ENCODE data around the gene SLC16A3. TPM values are rescaled to one million over a fixed set of nuclear protein-coding genes. Genes with fewer than 3 reads are reported as not detected.

Gene SLC16A3
- 62.0 to 68.8 TPM (median 67.3 TPM) in 3 replicates for total RNA-seq

DNA sequence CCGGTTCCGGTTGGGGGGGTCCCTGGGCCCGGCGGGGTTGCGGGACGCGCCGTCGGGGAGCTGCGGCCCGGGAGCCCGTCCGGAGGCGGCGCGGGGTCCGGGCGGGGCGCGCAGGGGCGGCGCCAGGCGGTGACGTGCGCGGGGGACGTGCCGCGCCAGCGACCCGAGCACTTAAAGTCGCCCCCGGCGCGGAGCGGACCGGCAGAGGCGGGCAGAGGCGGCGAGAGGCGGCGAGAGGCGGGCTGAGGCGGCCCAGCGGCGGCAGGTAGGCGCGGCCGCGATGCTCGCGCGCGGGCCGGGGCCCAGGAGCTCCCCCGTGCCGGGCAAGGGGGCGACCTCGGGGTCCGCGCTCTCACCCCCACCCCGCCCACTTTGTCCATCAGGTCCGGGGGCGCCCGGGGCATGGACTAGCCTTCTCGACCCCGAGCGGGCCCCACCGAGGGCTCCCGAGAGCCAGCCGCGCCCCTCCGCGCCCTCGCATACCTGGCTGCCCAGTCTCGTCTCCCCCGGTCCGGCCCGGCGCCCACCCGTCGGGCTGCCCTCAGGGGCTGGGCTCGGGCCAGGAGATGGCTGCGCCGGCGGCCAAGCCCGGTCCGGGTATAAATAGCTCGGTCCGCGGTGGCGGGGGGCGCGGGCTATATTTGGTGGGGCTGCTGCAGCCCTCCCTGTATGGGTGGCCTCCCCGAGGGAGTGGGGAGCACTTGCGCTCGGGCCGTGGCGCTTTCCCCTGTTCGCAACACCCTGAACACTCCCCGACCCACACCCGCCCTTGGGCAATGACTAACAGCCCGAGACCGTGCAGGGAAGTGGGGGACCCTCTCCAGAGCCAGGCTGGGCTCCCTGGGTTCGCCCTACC is at the start of gene SLC16A3:
SLC16A3 (plus strand) TSS at position 201 of the 856 bp plus-strand sequence. CDS start 6,967 bp downstream, outside the sequence.
- TF ChIP-seq, protein P1, sequence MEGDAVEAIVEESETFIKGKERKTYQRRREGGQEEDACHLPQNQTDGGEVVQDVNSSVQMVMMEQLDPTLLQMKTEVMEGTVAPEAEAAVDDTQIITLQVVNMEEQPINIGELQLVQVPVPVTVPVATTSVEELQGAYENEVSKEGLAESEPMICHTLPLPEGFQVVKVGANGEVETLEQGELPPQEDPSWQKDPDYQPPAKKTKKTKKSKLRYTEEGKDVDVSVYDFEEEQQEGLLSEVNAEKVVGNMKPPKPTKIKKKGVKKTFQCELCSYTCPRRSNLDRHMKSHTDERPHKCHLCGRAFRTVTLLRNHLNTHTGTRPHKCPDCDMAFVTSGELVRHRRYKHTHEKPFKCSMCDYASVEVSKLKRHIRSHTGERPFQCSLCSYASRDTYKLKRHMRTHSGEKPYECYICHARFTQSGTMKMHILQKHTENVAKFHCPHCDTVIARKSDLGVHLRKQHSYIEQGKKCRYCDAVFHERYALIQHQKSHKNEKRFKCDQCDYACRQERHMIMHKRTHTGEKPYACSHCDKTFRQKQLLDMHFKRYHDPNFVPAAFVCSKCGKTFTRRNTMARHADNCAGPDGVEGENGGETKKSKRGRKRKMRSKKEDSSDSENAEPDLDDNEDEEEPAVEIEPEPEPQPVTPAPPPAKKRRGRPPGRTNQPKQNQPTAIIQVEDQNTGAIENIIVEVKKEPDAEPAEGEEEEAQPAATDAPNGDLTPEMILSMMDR (IDR thresholded peaks at IDR 0.05; ENCODE audit: unreplicated experiment), result no peak
- peak in 1 of 2 experiments; percentile 65 for DNase-seq (ENCODE audit: low spot score in 2 of 2, unreplicated experiment in 2 of 2)
- Mint-ChIP-seq H3K27ac (peak within 1 kb of the TSS; percentile 75), H3K9me3 (no peaks in the 10 kb centered on the region), H3K4me3 (peak within 1 kb of the TSS; percentile 78), H3K36me3 (no peaks in the 10 kb centered on the region), H3K4me1 (peaks cover 6% of the 10 kb centered on the region), H3K27me3 (ENCODE audit: low read depth) (peaks cover 14% of the 10 kb centered on the region)

DNA sequence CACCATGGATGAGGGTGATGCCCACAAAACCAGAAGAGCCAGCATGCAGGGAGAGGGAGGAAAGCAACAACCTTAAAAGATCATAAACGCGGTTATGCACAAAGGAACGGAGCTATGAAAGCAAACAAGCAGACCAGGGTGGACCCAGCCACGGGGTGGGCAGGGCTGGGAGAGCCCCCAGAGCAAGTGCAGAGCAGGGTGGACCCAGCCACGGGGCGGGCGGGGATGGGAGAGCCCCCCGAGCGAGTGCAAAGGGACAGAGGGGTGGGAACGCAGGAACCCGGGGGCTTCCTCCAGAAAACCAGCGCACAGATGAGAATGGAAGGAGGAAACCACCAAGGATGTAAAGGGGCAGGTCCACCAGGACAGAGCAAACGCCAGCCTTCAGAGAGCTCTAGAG is 49.4 kb upstream of the SLC16A3 start:
- DNase-seq (ENCODE audit: low spot score in 2 of 2, unreplicated experiment in 2 of 2), result no peak
- no peaks in the 10 kb centered on the region for H3K9me3 Mint-ChIP-seq
- H3K27ac Mint-ChIP-seq, result no peak overlapping the region

DNA sequence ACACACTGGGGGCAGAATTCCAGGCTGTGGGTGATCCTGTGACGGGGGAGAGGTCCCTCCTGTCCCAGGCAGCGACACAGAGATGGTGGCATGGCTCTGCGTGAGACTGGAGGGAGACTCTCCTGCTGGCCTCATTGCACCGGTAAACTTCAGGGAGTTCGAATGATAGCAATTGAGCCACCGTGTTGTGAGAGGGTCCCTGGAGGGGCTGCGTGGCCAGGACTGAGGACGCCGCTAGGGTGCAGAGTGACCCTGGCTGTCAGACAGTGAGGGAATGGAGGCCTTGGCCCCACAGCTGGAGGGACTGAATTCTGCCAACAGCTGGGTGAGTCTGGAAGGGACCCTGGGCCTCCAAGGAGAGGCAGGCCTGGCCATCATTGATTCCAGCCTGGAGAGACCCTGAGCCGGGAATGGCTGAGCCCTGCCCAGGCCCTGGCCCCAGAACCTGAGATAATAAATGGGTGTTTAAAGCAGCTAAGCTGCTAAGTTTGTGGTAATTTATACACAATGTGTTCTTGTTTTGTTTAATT is 48.8 kb upstream of the SLC16A3 start:
- no peak overlapping the region for H3K4me3 Mint-ChIP-seq
- TF ChIP-seq, protein P1 (IDR thresholded peaks at IDR 0.05; ENCODE audit: unreplicated experiment), result no peak
- peaks cover under 1% of the 10 kb centered on the region for H3K4me1 Mint-ChIP-seq
- no peaks in the 10 kb centered on the region for H3K27me3 Mint-ChIP-seq (ENCODE audit: low read depth)
- H3K36me3 Mint-ChIP-seq, result peaks cover 33% of the 10 kb centered on the region
- no peak for DNase-seq (ENCODE audit: low spot score in 2 of 2, unreplicated experiment in 2 of 2)
- no peak overlapping the region for H3K27ac Mint-ChIP-seq
- H3K9me3 Mint-ChIP-seq, result no peaks in the 10 kb centered on the region

More for the DNA sequence above, 49.4 kb upstream of the SLC16A3 start:
- Mint-ChIP-seq H3K4me1 (peaks cover 6% of the 10 kb centered on the region), H3K27me3 (ENCODE audit: low read depth) (no peaks in the 10 kb centered on the region), H3K36me3 (peaks cover 36% of the 10 kb centered on the region), H3K4me3 (no peak overlapping the region)
- TF ChIP-seq, protein P1 (IDR thresholded peaks at IDR 0.05; ENCODE audit: unreplicated experiment), result no peak

DNA sequence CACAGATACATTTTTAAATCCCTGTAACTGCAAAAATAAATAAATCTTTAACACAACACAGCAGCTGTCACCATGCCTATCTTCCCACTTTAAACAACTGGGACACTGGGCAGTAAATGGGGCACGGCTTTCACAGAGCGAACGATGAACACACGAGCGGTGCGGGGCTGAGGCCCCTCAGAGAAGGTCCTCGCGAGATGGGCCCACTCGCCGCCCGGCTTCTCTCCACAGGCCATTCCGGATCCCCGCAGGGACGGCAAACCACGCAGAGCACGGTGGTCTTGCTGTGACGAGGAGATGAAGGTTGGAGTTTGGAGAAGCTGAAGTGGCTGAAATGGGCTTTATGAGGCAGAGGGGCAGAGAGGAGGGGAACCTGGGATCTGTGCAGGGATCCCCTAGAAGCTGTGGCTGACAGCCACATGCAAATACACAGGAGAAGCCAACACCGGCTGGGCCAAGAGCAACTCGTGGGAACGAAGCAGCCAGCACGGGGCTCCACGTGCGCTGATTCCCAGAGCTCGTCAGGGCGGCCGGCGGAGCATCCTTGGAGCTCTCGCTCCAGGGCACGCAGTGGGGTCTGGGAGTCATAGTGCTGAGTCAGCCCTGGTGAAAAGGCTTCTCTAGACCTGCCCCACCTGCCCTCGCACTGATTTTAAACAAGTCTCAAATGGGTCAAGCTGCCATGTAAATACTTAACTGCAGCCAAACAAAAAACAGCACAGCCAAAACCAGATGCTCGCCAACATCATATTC is 47.9 kb upstream of the SLC16A3 start:
- H3K27ac Mint-ChIP-seq, result no peak overlapping the region
- H3K4me3 Mint-ChIP-seq, result no peak overlapping the region
- peaks cover 27% of the 10 kb centered on the region for H3K36me3 Mint-ChIP-seq
- no peak for DNase-seq (ENCODE audit: low spot score in 2 of 2, unreplicated experiment in 2 of 2)
- H3K4me1 Mint-ChIP-seq, result no peaks in the 10 kb centered on the region
- H3K27me3 Mint-ChIP-seq (ENCODE audit: low read depth), result no peaks in the 10 kb centered on the region
- no peaks in the 10 kb centered on the region for H3K9me3 Mint-ChIP-seq
- TF ChIP-seq, protein P1 (IDR thresholded peaks at IDR 0.05; ENCODE audit: unreplicated experiment), result no peak

DNA sequence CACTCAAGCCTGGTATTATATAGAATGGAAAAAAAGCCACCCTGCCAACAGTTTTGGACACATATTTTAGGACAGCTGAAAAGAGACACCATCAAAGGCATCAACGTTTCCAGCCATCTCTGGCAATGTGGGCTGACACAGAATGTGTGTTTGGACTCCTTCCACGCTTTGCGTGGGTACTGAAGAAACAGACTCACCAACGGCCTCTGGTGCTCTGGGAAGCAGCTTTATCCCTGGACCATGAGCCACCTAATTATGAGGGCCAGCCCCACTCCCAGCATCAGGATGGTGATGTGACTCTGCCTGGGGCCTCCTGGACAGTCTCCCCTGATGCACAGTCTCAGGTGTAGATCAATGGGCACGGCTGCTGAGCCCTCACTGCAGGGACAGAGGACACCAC is 44.1 kb upstream of the SLC16A3 start:
- H3K4me3 Mint-ChIP-seq, result no peak overlapping the region
- peaks cover 28% of the 10 kb centered on the region for H3K36me3 Mint-ChIP-seq
- no peak overlapping the region for H3K27ac Mint-ChIP-seq
- no peaks in the 10 kb centered on the region for H3K4me1 Mint-ChIP-seq
- no peaks in the 10 kb centered on the region for H3K9me3 Mint-ChIP-seq
- no peaks in the 10 kb centered on the region for H3K27me3 Mint-ChIP-seq (ENCODE audit: low read depth)
- TF ChIP-seq, protein P1 (IDR thresholded peaks at IDR 0.05; ENCODE audit: unreplicated experiment), result no peak
- no peak for DNase-seq (ENCODE audit: low spot score in 2 of 2, unreplicated experiment in 2 of 2)
